Measurements from ENCODE around the gene TRDMT1. TPM values are rescaled to one million over a fixed set of nuclear protein-coding genes. Genes with fewer than 3 reads are reported as not detected.

Gene TRDMT1, protein sequence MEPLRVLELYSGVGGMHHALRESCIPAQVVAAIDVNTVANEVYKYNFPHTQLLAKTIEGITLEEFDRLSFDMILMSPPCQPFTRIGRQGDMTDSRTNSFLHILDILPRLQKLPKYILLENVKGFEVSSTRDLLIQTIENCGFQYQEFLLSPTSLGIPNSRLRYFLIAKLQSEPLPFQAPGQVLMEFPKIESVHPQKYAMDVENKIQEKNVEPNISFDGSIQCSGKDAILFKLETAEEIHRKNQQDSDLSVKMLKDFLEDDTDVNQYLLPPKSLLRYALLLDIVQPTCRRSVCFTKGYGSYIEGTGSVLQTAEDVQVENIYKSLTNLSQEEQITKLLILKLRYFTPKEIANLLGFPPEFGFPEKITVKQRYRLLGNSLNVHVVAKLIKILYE
- polyA plus RNA-seq (2013, experiment 1 of 2) = 4.6 TPM
- 4.0 TPM for polyA plus RNA-seq (2013, experiment 2 of 2)

DNA sequence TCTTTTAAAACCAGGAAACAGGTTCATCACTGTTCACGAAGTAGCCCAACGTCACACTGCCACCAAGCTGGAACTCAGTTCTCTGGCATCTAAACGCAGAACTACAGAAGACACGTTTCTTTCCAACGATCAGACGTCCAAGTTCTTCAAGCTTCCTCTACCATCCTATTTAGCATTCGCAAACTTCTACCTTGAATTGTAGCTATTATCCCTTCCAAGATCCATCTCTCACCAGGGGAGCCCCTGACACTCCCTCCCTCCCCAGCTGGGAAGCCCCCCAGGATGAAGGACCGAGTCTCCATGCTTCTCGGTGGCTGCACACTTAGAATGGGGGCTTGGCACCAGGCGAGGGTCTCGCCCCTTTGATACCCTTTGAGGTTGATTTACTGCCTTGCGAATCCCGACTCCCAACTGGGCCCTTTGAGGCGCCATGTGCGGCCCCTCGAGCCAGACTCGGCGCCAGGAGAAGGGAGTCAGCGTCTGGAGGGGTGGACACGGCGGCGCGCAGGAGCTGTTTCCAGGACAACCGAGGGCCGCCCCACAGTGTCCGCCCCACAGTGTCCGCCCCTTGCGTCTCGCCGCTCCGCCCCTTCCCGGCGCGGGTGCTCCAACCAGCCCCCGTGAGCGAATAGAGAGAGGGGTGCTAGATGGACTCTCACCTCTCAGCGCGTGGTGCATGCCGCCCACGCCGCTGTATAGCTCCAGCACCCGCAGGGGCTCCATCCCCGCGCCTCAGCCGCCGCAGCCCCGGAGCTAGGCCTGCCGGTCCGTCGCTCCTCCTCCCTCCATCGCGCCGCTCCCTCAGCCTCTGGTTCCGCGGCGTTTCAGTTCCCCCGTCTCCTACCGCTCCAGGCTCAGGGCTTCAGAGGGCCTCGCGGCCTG, at the start of gene TRDMT1:
Gene TRDMT1, minus strand, starts transcription at position 761 of the 882 bp plus-strand sequence. Its CDS starts 38 bp downstream, at position 723.
- Histone ChIP-seq H2AK5ac (ENCODE audit: low read length, severe bottlenecking) (peak within 1 kb of the TSS; percentile 87), H2BK5ac (ENCODE audit: low read depth, low read length, poor library complexity, severe bottlenecking) (peak within 1 kb of the TSS; percentile 79), H3K14ac (ENCODE audit: low read length in 2 of 2) (peak within 1 kb of the TSS; percentile 20 to 76), H3K18ac (ENCODE audit: low read depth in 1 of 2, low read length in 2 of 2) (peak within 1 kb of the TSS; percentile 97 to 99), H3K79me1 (replicated peaks; ENCODE audit: low read length, poor library complexity, severe bottlenecking) (peaks cover 4% of the 10 kb centered on the region), H3K23ac (ENCODE audit: low read length in 2 of 2) (no peak within 1 kb of the TSS), H2AFZ (ENCODE audit: low read depth, low read length) (peak within 1 kb of the TSS; percentile 83), H3K27ac (ENCODE audit: low read length, poor library complexity, severe bottlenecking) (peak within 1 kb of the TSS; percentile 69), H2BK120ac (ENCODE audit: low read depth, low read length) (peak within 1 kb of the TSS; percentile 89), H3K4me2 (ENCODE audit: low read length, poor library complexity, severe bottlenecking) (peak within 1 kb of the TSS; percentile 48), H3K36me3 (ENCODE audit: control insufficient read depth in 1 of 2, insufficient read depth in 2 of 2, low read depth in 1 of 2, low read length in 2 of 2) (no peaks in the 10 kb centered on the region), H4K91ac (ENCODE audit: low read length) (peak within 1 kb of the TSS; percentile 97), H3K27me3 (ENCODE audit: control insufficient read depth in 1 of 2, insufficient read depth in 1 of 2, low read length in 2 of 2) (no peaks in the 10 kb centered on the region), H4K8ac (ENCODE audit: low read length) (peak within 1 kb of the TSS; percentile 99), H2BK12ac (ENCODE audit: low read length in 2 of 2) (peak within 1 kb of the TSS; percentile 49 to 61), H3K9me3 (ENCODE audit: control insufficient read depth, low read length) (no peaks in the 10 kb centered on the region), H3K4me1 (ENCODE audit: control insufficient read depth, insufficient read depth, low read depth, low read length) (peaks cover 2% of the 10 kb centered on the region), H3K4ac (ENCODE audit: low read depth in 1 of 2, low read length in 2 of 2) (peak within 1 kb of the TSS; percentile 81 to 88), H2BK15ac (ENCODE audit: low read depth, poor library complexity, severe bottlenecking) (peak within 1 kb of the TSS; percentile 84), H3K9ac (ENCODE audit: low read length) (peak within 1 kb of the TSS; percentile 99), H3K4me3 (ENCODE audit: insufficient read depth in 1 of 2, low read depth in 1 of 2, low read length in 2 of 2) (peak within 1 kb of the TSS; percentile 69 to 76)
- whole genome bisulfite sequencing = under 1% methylated on average over 50 of the region's 60 CpGs
- peak; percentile 96 for DNase-seq

DNA sequence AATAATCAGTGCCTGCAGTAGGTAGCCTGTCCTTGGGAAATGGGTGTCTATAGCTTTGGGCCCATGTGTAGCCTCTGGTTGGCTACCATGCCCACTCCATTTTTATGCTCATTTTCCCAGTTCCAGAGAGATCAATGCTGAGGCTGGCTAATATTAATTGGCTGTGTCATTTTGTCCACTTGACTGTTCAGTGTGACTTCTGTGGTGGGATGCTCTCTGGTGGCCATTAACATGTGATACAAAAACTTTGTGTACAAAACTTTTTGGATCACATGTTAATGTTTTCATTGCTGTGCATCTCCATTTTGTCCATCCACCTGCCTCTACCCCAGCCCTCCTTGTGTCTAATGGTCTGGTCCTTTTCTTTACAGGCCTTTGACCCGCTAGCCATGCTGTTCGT, 49.3 kb upstream of the TRDMT1 start:
- no peak overlapping the region for H4K8ac ChIP-seq (ENCODE audit: low read length)
- no peaks in the 10 kb centered on the region for H3K36me3 ChIP-seq (ENCODE audit: control insufficient read depth in 1 of 2, insufficient read depth in 2 of 2, low read depth in 1 of 2, low read length in 2 of 2)
- H3K79me1 ChIP-seq (replicated peaks; ENCODE audit: low read length, poor library complexity, severe bottlenecking) = no peaks in the 10 kb centered on the region
- no peak overlapping the region for H2AFZ ChIP-seq (ENCODE audit: low read depth, low read length)
- H4K91ac ChIP-seq (ENCODE audit: low read length) = no peak overlapping the region
- H2BK12ac ChIP-seq (ENCODE audit: low read length in 2 of 2) = no peak overlapping the region
- H3K18ac ChIP-seq (ENCODE audit: low read depth in 1 of 2, low read length in 2 of 2) = no peak overlapping the region
- H2AK5ac ChIP-seq (ENCODE audit: low read length, severe bottlenecking) = no peak overlapping the region
- H3K27me3 ChIP-seq (ENCODE audit: control insufficient read depth in 1 of 2, insufficient read depth in 1 of 2, low read length in 2 of 2) = no peaks in the 10 kb centered on the region
- DNase-seq = peak; percentile 22
- no peak overlapping the region for H3K14ac ChIP-seq (ENCODE audit: low read length in 2 of 2)
- no peak overlapping the region for H3K4me3 ChIP-seq (ENCODE audit: insufficient read depth in 1 of 2, low read depth in 1 of 2, low read length in 2 of 2)
- H2BK5ac ChIP-seq (ENCODE audit: low read depth, low read length, poor library complexity, severe bottlenecking) = no peak overlapping the region
- H3K9me3 ChIP-seq (ENCODE audit: control insufficient read depth, low read length) = peaks cover 6% of the 10 kb centered on the region
- H3K4ac ChIP-seq (ENCODE audit: low read depth in 1 of 2, low read length in 2 of 2) = no peak overlapping the region
- over 99% methylated on average over 2 of the region's 2 CpGs for WGBS
- no peak overlapping the region for H2BK15ac ChIP-seq (ENCODE audit: low read depth, poor library complexity, severe bottlenecking)
- no peak overlapping the region for H3K23ac ChIP-seq (ENCODE audit: low read length in 2 of 2)
- H2BK120ac ChIP-seq (ENCODE audit: low read depth, low read length) = no peak overlapping the region
- H3K9ac ChIP-seq (ENCODE audit: low read length) = no peak overlapping the region
- no peak overlapping the region for H3K4me2 ChIP-seq (ENCODE audit: low read length, poor library complexity, severe bottlenecking)
- no peaks in the 10 kb centered on the region for H3K4me1 ChIP-seq (ENCODE audit: control insufficient read depth, insufficient read depth, low read depth, low read length)
- no peak overlapping the region for H3K27ac ChIP-seq (ENCODE audit: low read length, poor library complexity, severe bottlenecking)

DNA sequence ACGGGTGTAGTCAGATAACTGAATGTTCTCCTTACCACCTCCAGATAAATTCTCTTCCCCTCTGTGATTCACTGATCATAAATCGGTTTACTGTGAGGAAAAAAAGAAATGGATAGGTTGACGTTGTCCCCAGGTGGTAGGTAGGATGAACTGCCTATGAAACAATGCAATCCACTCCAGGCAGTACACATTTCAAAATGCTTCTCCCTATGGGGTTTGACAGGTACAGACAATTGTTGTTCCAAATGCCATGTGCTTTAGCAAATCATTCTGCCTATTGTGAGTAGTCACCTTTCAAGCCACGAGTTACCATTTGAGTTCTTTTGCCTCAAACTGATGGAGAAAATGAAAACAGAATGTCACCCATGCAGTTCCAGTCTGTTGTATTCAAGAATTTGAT, 48.3 kb upstream of the TRDMT1 start:
- no peak for DNase-seq
- Histone ChIP-seq H3K23ac (ENCODE audit: low read length in 2 of 2) (no peak overlapping the region), H4K8ac (ENCODE audit: low read length) (no peak overlapping the region), H2AK5ac (ENCODE audit: low read length, severe bottlenecking) (no peak overlapping the region), H2BK12ac (ENCODE audit: low read length in 2 of 2) (no peak overlapping the region), H3K14ac (ENCODE audit: low read length in 2 of 2) (no peak overlapping the region), H2BK15ac (ENCODE audit: low read depth, poor library complexity, severe bottlenecking) (no peak overlapping the region), H2BK120ac (ENCODE audit: low read depth, low read length) (no peak overlapping the region), H3K9me3 (ENCODE audit: control insufficient read depth, low read length) (peaks cover 4% of the 10 kb centered on the region), H4K91ac (ENCODE audit: low read length) (no peak overlapping the region), H3K4me2 (ENCODE audit: low read length, poor library complexity, severe bottlenecking) (no peak overlapping the region), H3K4me3 (ENCODE audit: insufficient read depth in 1 of 2, low read depth in 1 of 2, low read length in 2 of 2) (no peak overlapping the region), H3K27ac (ENCODE audit: low read length, poor library complexity, severe bottlenecking) (no peak overlapping the region), H3K79me1 (replicated peaks; ENCODE audit: low read length, poor library complexity, severe bottlenecking) (no peaks in the 10 kb centered on the region), H3K9ac (ENCODE audit: low read length) (no peak overlapping the region), H3K4ac (ENCODE audit: low read depth in 1 of 2, low read length in 2 of 2) (no peak overlapping the region), H3K36me3 (ENCODE audit: control insufficient read depth in 1 of 2, insufficient read depth in 2 of 2, low read depth in 1 of 2, low read length in 2 of 2) (no peaks in the 10 kb centered on the region), H3K18ac (ENCODE audit: low read depth in 1 of 2, low read length in 2 of 2) (no peak overlapping the region), H3K27me3 (ENCODE audit: control insufficient read depth in 1 of 2, insufficient read depth in 1 of 2, low read length in 2 of 2) (no peaks in the 10 kb centered on the region), H2AFZ (ENCODE audit: low read depth, low read length) (no peak overlapping the region), H3K4me1 (ENCODE audit: control insufficient read depth, insufficient read depth, low read depth, low read length) (no peaks in the 10 kb centered on the region), H2BK5ac (ENCODE audit: low read depth, low read length, poor library complexity, severe bottlenecking) (no peak overlapping the region)
- 83% methylated on average over 2 of the region's 4 CpGs for WGBS

DNA sequence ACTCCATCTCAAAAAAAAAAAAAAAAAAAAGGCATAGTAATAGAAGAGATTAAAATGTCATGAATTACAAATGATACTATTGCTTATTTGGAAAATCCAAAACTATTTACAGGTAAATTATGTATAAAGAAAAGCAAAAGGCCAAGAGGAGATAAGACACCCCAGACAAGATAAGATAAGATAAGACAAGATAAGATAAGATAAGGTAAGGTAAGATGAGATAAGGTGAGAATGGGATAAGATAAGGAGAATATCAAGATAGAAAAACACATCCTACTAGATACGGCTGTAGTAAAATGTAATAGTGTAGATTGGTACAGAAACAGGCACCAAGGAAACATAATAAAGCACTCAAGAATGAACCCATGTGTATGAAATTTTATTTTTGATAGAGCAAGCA, 47.5 kb upstream of the TRDMT1 start:
- DNase-seq = no peak
- Histone ChIP-seq H3K4me3 (ENCODE audit: insufficient read depth in 1 of 2, low read depth in 1 of 2, low read length in 2 of 2) (no peak overlapping the region), H2AFZ (ENCODE audit: low read depth, low read length) (no peak overlapping the region), H3K23ac (ENCODE audit: low read length in 2 of 2) (no peak overlapping the region), H3K9me3 (ENCODE audit: control insufficient read depth, low read length) (peaks cover 2% of the 10 kb centered on the region), H3K18ac (ENCODE audit: low read depth in 1 of 2, low read length in 2 of 2) (no peak overlapping the region), H2BK12ac (ENCODE audit: low read length in 2 of 2) (no peak overlapping the region), H3K4me1 (ENCODE audit: control insufficient read depth, insufficient read depth, low read depth, low read length) (no peaks in the 10 kb centered on the region), H3K27me3 (ENCODE audit: control insufficient read depth in 1 of 2, insufficient read depth in 1 of 2, low read length in 2 of 2) (no peaks in the 10 kb centered on the region), H3K4me2 (ENCODE audit: low read length, poor library complexity, severe bottlenecking) (no peak overlapping the region), H3K4ac (ENCODE audit: low read depth in 1 of 2, low read length in 2 of 2) (no peak overlapping the region), H3K14ac (ENCODE audit: low read length in 2 of 2) (no peak overlapping the region), H2AK5ac (ENCODE audit: low read length, severe bottlenecking) (no peak overlapping the region), H2BK15ac (ENCODE audit: low read depth, poor library complexity, severe bottlenecking) (no peak overlapping the region), H3K9ac (ENCODE audit: low read length) (no peak overlapping the region), H3K27ac (ENCODE audit: low read length, poor library complexity, severe bottlenecking) (no peak overlapping the region), H3K36me3 (ENCODE audit: control insufficient read depth in 1 of 2, insufficient read depth in 2 of 2, low read depth in 1 of 2, low read length in 2 of 2) (no peaks in the 10 kb centered on the region), H4K91ac (ENCODE audit: low read length) (no peak overlapping the region), H4K8ac (ENCODE audit: low read length) (no peak overlapping the region), H2BK5ac (ENCODE audit: low read depth, low read length, poor library complexity, severe bottlenecking) (no peak overlapping the region), H2BK120ac (ENCODE audit: low read depth, low read length) (no peak overlapping the region), H3K79me1 (replicated peaks; ENCODE audit: low read length, poor library complexity, severe bottlenecking) (no peaks in the 10 kb centered on the region)
- 100% methylated on average over 1 of the region's 1 CpG for WGBS

Measured in mesenchymal stem cell (in vitro differentiated cells and primary cell).